Endothelial cell (in vitro differentiated cells): ENCODE measurements around the gene GRIA3. TPM values are rescaled to one million over a fixed set of nuclear protein-coding genes. Genes with fewer than 3 reads are reported as not detected.

Experiments used
- DNase-seq: peaks from one replicate; pipeline ENCODE4 v3.0.0; 2021; ENCODE audit warnings: low spot score
- H3K27ac Mint-ChIP-seq: one replicate; pipeline ENCODE4 v1.8.0; 2021; ENCODE audit warnings: mixed read lengths, inconsistent platforms; ENCODE audit not compliant: unreplicated experiment
- H3K27me3 Mint-ChIP-seq: one replicate; pipeline ENCODE4 v1.8.0; 2021; ENCODE audit warnings: mild to moderate bottlenecking, moderate library complexity, mixed read lengths, inconsistent platforms; ENCODE audit not compliant: unreplicated experiment
- H3K36me3 Mint-ChIP-seq: one replicate; pipeline ENCODE4 v1.8.0; 2021; ENCODE audit warnings: mild to moderate bottlenecking, low read depth, mixed read lengths, inconsistent platforms; ENCODE audit not compliant: unreplicated experiment
- H3K4me1 Mint-ChIP-seq: one replicate; pipeline ENCODE4 v1.8.0; 2021; ENCODE audit warnings: mild to moderate bottlenecking, mixed read lengths, inconsistent platforms; ENCODE audit not compliant: unreplicated experiment
- H3K4me3 Mint-ChIP-seq: one replicate; pipeline ENCODE4 v1.8.0; 2021; ENCODE audit warnings: mild to moderate bottlenecking, mixed read lengths, inconsistent platforms; ENCODE audit not compliant: unreplicated experiment
- H3K9me3 Mint-ChIP-seq: one replicate; pipeline ENCODE4 v1.8.0; 2021; ENCODE audit warnings: mixed read lengths, inconsistent platforms; ENCODE audit not compliant: unreplicated experiment
- total RNA-seq: library from RNA; stranded (reverse); fragmentation: NEBNext Ultra II Directional; extraction: Animal tissue kit (Norgen Biotek cat#: 25700); gene quantifications from one replicate; pipeline ENCODE4 v1.2.1, GENCODE V29; 2021; ENCODE audit not compliant: unreplicated experiment
- TF ChIP-seq, protein P1 (sequence below): fragments of 200-600 bp; sonication (generic); IDR thresholded peaks from one replicate; pipeline ENCODE4 v1.5.0; 2021; ENCODE audit warnings: antibody characterized with exemption; ENCODE audit not compliant: unreplicated experiment

Gene GRIA3
- total RNA-seq, 1 donor from 2014 or later = 0.51 TPM

DNA sequence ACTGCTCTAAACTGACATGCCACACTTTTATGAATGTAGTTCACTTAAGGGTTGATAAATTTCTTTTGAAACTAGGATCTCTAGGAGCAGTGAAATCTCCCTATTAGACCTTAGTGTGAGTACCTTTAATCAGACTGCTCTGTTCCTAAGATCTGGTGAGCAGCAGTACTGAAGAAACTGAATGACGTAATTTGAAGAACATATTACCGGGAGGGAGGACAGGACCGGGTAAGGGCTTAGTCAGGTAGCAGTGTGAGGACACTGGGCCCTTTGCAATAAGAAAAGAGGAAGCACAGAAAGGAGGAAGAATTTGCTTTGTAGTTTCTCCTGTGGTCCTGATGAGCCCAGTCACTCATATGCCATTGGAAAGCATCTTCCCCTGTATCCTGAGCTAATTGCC is 293.6 kb downstream of the GRIA3 start:
- H3K27me3 Mint-ChIP-seq = peaks cover 2% of the 10 kb centered on the region
- no peaks in the 10 kb centered on the region for H3K9me3 Mint-ChIP-seq
- TF ChIP-seq, protein P1, sequence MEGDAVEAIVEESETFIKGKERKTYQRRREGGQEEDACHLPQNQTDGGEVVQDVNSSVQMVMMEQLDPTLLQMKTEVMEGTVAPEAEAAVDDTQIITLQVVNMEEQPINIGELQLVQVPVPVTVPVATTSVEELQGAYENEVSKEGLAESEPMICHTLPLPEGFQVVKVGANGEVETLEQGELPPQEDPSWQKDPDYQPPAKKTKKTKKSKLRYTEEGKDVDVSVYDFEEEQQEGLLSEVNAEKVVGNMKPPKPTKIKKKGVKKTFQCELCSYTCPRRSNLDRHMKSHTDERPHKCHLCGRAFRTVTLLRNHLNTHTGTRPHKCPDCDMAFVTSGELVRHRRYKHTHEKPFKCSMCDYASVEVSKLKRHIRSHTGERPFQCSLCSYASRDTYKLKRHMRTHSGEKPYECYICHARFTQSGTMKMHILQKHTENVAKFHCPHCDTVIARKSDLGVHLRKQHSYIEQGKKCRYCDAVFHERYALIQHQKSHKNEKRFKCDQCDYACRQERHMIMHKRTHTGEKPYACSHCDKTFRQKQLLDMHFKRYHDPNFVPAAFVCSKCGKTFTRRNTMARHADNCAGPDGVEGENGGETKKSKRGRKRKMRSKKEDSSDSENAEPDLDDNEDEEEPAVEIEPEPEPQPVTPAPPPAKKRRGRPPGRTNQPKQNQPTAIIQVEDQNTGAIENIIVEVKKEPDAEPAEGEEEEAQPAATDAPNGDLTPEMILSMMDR = no peak
- H3K4me3 Mint-ChIP-seq = no peak overlapping the region
- no peak for DNase-seq
- H3K4me1 Mint-ChIP-seq = no peaks in the 10 kb centered on the region
- H3K36me3 Mint-ChIP-seq = no peaks in the 10 kb centered on the region
- H3K27ac Mint-ChIP-seq = no peak overlapping the region

DNA sequence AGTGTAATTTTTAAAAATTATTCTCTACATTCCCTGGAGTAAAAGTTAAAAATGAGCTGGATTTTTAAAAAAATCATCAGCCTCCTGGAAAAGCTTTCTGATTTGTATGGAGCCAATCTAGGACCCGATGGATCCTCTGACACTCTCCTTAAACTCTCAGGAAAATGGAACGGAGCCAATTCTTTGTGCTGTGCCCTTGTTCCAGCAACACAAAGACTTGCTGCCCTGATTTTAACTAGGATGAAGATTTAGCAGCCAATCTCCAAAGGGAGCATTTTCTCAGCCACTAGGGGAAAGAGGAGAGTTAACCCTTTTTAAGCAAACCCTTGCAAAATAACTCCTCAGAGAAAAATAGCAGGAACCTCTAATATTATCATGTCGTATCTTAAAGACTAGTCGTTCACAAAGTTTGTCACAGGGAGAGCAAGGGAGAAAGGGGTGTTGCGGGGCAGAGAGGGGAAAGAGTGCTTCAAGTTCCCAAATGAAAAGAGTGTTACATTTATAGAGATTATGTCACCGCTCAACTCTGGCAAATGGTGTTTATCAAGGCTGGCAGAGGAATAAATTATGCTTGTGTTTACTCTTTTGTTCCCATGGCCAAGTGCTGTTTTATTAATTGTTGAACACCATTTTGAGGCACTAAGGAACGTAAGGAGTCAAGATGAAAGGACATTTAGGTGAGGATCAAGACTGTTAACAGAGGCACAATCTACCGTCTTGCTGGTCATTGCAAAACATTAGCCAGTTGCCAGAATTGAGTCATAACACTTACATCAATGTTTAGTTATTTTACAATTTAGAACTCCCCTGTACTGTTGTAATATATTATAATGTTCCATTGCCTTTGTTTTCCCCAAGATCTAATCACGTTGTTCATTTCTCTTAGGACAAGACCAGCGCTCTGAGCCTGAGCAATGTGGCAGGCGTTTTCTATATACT is 298.1 kb downstream of the GRIA3 start:
- Mint-ChIP-seq H3K9me3 (no peaks in the 10 kb centered on the region), H3K27me3 (peaks cover 2% of the 10 kb centered on the region), H3K27ac (no peak overlapping the region), H3K36me3 (no peaks in the 10 kb centered on the region), H3K4me3 (no peak overlapping the region), H3K4me1 (no peaks in the 10 kb centered on the region)
- TF ChIP-seq, protein P1 = no peak
- no peak for DNase-seq

DNA sequence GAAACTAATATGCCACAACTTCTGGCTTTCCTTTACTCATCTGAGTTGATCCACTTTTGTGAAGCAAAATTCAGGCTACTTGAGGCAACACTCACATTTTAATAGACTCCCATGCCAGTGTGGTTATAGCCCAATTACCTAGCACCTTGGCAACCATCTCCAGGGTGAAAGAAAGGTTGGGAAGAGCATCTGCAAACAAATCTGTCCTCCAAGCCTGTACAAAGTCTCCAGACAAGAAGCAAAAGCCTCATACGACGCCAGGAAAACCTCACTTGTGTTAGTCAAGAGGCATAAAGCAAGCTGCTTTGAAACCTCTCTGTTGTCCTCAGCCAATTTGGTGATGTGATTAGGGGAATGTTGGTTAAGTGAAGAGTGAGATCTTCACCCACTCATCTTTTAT is 302.2 kb downstream of the GRIA3 start:
- no peak overlapping the region for H3K4me3 Mint-ChIP-seq
- H3K4me1 Mint-ChIP-seq = peaks cover 11% of the 10 kb centered on the region
- H3K27ac Mint-ChIP-seq = no peak overlapping the region
- no peak for DNase-seq
- H3K27me3 Mint-ChIP-seq = no peaks in the 10 kb centered on the region
- H3K36me3 Mint-ChIP-seq = no peaks in the 10 kb centered on the region
- TF ChIP-seq, protein P1 = no peak
- H3K9me3 Mint-ChIP-seq = no peaks in the 10 kb centered on the region

DNA sequence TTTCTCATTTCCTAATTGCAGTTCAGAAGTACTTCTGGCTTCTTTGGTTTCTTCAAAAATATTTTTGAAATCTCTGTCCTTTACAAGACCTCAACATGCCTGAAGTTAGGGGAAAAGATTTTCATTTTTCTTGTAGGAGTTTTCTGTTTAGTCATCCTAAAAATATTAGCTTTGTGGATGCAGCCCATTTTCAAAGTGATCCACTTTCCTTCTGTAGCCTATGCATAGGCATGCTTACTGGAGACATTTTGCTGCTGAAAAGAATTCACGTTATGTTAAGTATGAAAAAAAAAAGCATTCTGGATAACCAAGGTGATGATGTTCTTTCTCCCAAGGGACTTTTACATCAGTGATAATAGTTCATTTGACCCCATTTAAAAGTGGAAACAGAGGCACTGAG is 303.2 kb downstream of the GRIA3 start:
- Mint-ChIP-seq H3K36me3 (no peaks in the 10 kb centered on the region), H3K9me3 (no peaks in the 10 kb centered on the region), H3K4me1 (peaks cover 18% of the 10 kb centered on the region), H3K4me3 (no peak overlapping the region), H3K27me3 (no peaks in the 10 kb centered on the region), H3K27ac (no peak overlapping the region)
- DNase-seq = no peak
- TF ChIP-seq, protein P1 = no peak

DNA sequence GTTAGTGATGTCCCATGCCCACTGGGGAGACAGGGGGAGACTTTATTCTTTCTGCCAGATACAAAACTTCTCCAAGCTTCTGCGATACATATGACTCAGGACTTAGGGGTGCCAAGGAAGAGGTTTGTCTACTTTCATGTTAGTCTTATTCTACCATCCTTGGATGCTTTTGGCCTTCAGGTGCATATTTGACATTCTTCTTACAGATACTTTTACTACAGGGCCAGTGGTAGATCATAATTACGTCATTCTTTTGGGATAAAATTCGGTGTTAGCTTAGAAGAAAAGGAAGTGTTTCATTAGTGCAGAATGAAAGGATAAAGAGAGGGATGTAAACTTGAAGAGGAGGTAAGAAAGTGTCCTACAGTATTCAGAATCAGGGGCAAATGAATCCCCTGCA is 303.6 kb downstream of the GRIA3 start:
- TF ChIP-seq, protein P1 = no peak
- Mint-ChIP-seq H3K9me3 (no peaks in the 10 kb centered on the region), H3K27ac (no peak overlapping the region)

More for the DNA sequence above, 303.6 kb downstream of the GRIA3 start:
- Mint-ChIP-seq H3K27me3 (no peaks in the 10 kb centered on the region), H3K4me3 (no peak overlapping the region), H3K4me1 (peaks cover 20% of the 10 kb centered on the region), H3K36me3 (no peaks in the 10 kb centered on the region)
- DNase-seq = no peak
